Muscle of leg (tissue), 11 donors: ENCODE measurements around the gene TGFBR3. TPM values are rescaled to one million over a fixed set of nuclear protein-coding genes. Genes with fewer than 3 reads are reported as not detected.

Source experiments
- DNase-seq: peaks from one replicate; pipeline ENCODE4 v3.0.0; 2013
- H3K27ac ChIP-seq: one replicate; pipeline ENCODE4 v1.5.1; 2013; ENCODE audit warnings: mild to moderate bottlenecking, low read length, control low read depth
- H3K27me3 ChIP-seq: one replicate; pipeline ENCODE4 v1.6.1; 2013; ENCODE audit warnings: low read length; ENCODE audit not compliant: control insufficient read depth, insufficient read depth
- H3K36me3 ChIP-seq: one replicate; pipeline ENCODE4 v1.6.1; 2013; ENCODE audit warnings: low read length; ENCODE audit not compliant: control insufficient read depth, insufficient read depth
- H3K4me1 ChIP-seq: one replicate; pipeline ENCODE4 v1.6.1; 2013; ENCODE audit warnings: low read length; ENCODE audit not compliant: control insufficient read depth, insufficient read depth
- H3K4me3 ChIP-seq: one replicate; pipeline ENCODE4 v1.5.1; 2013; ENCODE audit warnings: low read length, control low read depth
- H3K9me3 ChIP-seq: replicated peaks from 2 replicates; pipeline ENCODE4 v1.6.1; 2013; ENCODE audit warnings: low read depth, low read length; ENCODE audit not compliant: control insufficient read depth
- WGBS: methylation state at CpG from one replicate; pipeline ENCODE4 v1.1.5; 2013; ENCODE audit warnings: missing lambda C conversion rate; ENCODE audit not compliant: insufficient coverage; 5-methylcytosine and 5-hydroxymethylcytosine counted together
- polyA plus RNA-seq, 8 donors: library from polyadenylated mRNA; unstranded; fragments of 120-200 nt; gene quantifications; one replicate each; pipeline versions ENCODE4 v1.2.1 to v1.2.3, GENCODE V29; 2013; ENCODE audit warnings: inconsistent platforms in 1 of 8, low replicate concordance in 1 of 8; ENCODE audit not compliant: insufficient read length in 8 of 8, insufficient read depth in 1 of 8
- total RNA-seq: library from RNA; stranded (reverse); fragments of 120-200 nt; gene quantifications from one replicate; pipeline ENCODE4 v1.2.4, GENCODE V29; 2013

The TGFBR3 gene
- total and polyA plus RNA-seq, 9 donors = 20.5 to 45.4 (median 25.3) TPM

DNA sequence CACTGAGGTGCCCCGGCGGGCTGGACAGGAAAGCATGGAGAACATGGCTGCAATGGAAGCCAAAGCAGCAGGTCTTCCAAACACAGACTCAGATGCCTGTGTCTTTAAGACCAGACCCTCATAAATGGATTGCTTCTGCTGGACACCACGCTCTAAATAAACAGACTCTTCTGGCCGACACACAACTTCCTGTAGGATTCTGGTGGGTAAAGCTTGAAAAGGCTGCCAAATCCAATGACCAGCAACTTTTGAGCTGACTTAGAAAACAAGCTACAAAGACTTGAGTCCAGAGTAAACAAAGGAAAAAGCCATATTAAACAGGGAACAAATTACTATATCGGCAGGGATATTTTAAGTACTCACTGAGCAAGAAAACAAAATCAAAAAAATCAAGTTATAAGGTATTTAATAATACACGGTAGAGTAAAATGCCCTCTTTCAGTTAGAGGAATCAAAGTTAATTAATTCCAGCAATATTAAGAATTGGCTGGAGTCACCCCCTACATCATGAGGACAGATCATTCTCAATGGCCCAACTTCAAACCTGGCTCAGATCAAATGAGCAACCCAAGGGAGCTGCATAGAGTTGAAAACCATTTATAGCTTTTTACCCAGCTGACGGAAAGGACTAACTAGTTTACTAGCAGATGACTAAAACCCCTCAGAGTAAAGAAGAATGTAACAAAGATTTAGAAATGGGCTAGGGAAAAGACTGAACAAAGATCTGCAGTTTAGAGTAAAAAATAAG is 102.4 kb downstream of the TGFBR3 start:
- H3K9me3 ChIP-seq = no peaks in the 10 kb centered on the region
- H3K36me3 ChIP-seq = peaks cover 5% of the 10 kb centered on the region
- H3K27me3 ChIP-seq = no peaks in the 10 kb centered on the region
- peak; percentile 69 for DNase-seq
- WGBS = 92% methylated on average over 2 of the region's 7 CpGs
- peaks cover 58% of the 10 kb centered on the region for H3K4me1 ChIP-seq
- H3K4me3 ChIP-seq = no peak overlapping the region
- peak overlapping the region; percentile 84 for H3K27ac ChIP-seq

GRCh38 chr1:91781901-91782622 is 103.9 kb downstream of the TGFBR3 start:
- peak overlapping the region; percentile 84 for H3K27ac ChIP-seq
- WGBS = 19% methylated on average over 7 of the region's 10 CpGs
- H3K4me1 ChIP-seq = peaks cover 53% of the 10 kb centered on the region
- H3K4me3 ChIP-seq = no peak overlapping the region
- H3K36me3 ChIP-seq = peaks cover 5% of the 10 kb centered on the region
- H3K9me3 ChIP-seq = no peaks in the 10 kb centered on the region
- no peaks in the 10 kb centered on the region for H3K27me3 ChIP-seq
- peak; percentile 78 for DNase-seq

DNA sequence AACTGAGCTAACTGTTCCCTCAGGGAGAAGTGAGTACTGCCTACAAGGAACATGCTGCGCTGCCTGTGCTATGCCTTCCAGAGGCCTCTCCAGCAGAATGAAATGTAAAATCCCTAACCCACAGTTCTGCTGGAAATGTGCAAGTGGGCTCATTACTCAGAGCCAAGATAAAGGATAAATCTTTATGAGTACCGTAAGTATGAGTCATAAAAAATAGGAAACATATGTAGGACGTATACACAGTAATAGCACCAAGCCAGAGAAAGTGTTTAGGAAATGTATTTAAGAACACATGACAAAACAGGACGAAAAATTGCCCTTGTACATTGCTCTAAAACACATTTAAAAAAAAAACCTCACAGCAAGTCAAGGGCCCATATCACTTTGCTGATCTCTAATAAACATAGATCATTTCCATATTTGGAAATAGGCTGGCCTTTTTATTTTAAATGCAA is 104.6 kb downstream of the TGFBR3 start:
- DNase-seq = peak; percentile 91
- Histone ChIP-seq H3K36me3 (peaks cover 5% of the 10 kb centered on the region), H3K4me1 (peaks cover 59% of the 10 kb centered on the region), H3K4me3 (no peak overlapping the region), H3K9me3 (no peaks in the 10 kb centered on the region), H3K27me3 (no peaks in the 10 kb centered on the region), H3K27ac (peak overlapping the region; percentile 84)
- no CpG with 5 or more reads among the region's 4 CpGs for WGBS

DNA sequence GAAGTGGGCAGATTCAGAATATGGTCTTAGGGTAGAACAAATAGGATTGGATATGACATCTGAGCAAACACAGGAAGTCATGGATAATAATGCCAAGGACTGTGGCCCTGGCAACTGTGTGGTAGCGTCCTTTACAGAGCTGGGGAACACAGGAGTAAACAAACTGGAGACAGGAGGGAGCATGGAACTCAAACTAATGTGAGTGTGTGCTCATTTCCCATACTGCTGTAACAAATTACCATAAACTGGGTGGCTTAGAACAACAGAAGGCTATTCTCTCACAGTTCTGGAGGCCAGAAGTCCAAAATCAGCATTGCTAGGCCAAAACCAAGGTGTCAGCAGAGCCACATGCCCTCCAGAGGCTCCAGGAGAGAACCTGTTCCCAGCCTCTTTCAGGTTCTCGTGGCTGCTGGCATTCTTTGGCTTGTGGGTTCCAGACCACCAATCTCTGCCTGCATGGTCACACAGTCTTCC is 106.4 kb downstream of the TGFBR3 start:
- H3K27ac ChIP-seq = peak overlapping the region; percentile 84
- 96% methylated on average over 2 of the region's 2 CpGs for WGBS

DNA sequence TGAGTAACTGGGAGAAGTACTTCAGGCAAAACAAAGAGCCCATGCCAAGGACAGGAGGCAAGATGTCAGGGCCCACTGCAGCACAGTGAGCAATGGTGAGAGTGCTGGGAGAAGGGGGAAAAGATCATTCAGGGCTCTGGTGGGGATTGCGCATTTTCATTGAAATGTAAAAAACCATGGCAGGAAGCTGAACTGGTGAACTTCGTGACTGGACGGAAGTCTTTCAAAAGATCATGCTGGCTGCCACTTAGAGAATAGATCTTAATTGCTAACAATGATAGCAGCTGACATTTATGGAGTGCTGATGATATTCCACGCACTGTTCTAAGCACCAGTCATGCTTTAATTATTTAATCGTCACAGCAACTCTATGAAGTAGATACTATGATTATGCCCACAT is 107.0 kb downstream of the TGFBR3 start:
- Histone ChIP-seq H3K27me3 (no peaks in the 10 kb centered on the region), H3K36me3 (peaks cover 11% of the 10 kb centered on the region), H3K27ac (peak overlapping the region; percentile 84), H3K4me1 (peaks cover 57% of the 10 kb centered on the region), H3K9me3 (no peaks in the 10 kb centered on the region), H3K4me3 (no peak overlapping the region)
- DNase-seq = no peak
- 88% methylated on average over 3 of the region's 5 CpGs for WGBS

More for the DNA sequence above, 106.4 kb downstream of the TGFBR3 start:
- H3K4me1 ChIP-seq = peaks cover 62% of the 10 kb centered on the region
- no peaks in the 10 kb centered on the region for H3K27me3 ChIP-seq
- DNase-seq = peak; percentile 71
- no peaks in the 10 kb centered on the region for H3K9me3 ChIP-seq
- H3K36me3 ChIP-seq = peaks cover 11% of the 10 kb centered on the region
- no peak overlapping the region for H3K4me3 ChIP-seq

DNA sequence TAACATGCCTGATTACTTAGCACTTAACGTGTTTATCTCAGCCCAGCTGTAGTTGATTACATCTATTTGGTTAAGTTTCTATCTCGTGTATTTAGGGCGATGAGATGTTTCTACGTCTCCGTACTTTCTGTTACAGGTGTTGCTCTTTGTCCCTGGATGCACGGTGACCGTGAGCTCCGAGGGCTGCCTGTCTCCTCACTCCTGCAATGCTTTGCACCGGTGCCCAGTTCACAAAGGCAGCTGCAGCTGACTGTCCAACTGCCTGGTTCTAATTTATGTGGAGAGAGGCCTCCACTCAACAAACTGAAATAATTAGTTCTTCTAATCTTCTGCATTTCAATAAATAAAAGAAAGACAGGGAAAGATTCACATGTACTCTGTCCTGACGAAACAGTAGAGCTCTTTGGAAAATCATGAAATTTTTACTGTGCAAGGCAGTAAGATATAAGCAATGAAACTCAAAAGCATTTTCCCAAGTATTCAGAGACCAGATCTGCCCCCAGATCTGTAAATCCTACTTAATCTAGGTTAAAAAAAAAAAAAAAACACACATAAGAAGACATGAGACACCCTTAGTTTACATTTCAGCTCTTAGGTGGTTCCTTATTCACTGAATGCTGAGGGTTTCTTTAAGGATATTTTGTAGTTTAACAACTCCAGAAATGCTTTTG is 108.2 kb downstream of the TGFBR3 start:
- WGBS = 32% methylated on average over 4 of the region's 10 CpGs

DNA sequence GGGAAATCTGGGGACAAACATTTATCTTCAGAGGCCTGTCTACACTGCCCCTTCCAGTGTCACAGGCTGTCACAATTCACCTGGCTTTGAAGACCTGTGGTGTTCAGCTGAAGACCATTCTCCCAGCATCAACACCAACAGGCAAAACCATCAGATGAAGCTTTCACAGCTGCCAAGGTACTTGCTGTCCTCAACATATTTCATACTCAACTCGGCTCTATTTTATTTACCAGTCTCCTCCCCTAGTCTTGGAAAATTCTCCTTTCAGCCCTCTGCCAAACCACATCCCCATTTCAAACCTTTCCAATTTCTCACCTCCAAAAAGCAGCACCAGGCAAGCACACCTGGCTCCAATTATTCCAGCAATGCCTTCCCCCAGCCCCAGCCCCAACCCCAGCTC is 108.8 kb downstream of the TGFBR3 start:
- 50% methylated on average over 1 of the region's 1 CpG for WGBS
- Histone ChIP-seq H3K27ac (no peak overlapping the region), H3K9me3 (no peaks in the 10 kb centered on the region), H3K27me3 (no peaks in the 10 kb centered on the region), H3K36me3 (peaks cover 6% of the 10 kb centered on the region), H3K4me1 (peaks cover 42% of the 10 kb centered on the region), H3K4me3 (no peak overlapping the region)
- DNase-seq = no peak

More for the DNA sequence above, 108.2 kb downstream of the TGFBR3 start:
- DNase-seq = peak; percentile 56
- peaks cover 48% of the 10 kb centered on the region for H3K4me1 ChIP-seq
- peak overlapping the region; percentile 57 for H3K27ac ChIP-seq
- H3K4me3 ChIP-seq = no peak overlapping the region
- H3K9me3 ChIP-seq = no peaks in the 10 kb centered on the region
- H3K36me3 ChIP-seq = peaks cover 6% of the 10 kb centered on the region
- no peaks in the 10 kb centered on the region for H3K27me3 ChIP-seq

DNA sequence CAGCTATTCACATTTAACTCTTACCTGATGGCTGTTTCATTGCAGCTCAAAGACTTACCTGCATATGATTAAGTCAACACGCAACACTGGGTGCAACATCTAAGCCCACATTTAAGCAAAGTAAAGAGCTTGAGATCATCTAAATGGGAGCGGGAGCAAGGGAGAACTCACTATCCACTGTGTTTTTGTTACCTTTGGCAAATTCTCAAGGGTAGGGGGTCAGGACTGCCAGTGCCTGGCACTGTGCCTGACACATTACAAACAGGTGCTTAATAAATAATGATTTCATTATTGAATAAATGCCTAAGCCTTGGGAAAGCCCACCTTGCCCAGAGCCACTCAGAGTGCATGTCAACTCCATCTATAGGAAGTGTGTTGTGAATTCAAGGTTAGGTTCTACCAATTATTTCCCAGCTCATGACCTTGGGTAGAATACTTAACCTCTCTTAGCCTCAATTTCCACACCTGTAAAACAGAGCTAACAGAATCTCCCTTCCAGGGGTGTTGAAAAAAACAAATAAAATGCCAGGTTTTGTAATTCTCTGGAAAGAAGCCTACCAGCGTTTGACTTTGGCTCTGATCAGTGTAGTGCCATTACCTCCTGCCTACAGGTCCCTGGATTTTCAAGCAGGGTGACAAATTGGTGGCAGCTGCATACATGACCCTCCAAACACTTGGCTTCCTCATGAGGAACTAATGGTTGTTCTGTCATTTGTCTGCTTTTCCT is 109.7 kb downstream of the TGFBR3 start:
- no peak overlapping the region for H3K27ac ChIP-seq
- H3K9me3 ChIP-seq = no peaks in the 10 kb centered on the region
- H3K36me3 ChIP-seq = peaks cover 6% of the 10 kb centered on the region
- WGBS = 100% methylated on average over 1 of the region's 3 CpGs
- no peaks in the 10 kb centered on the region for H3K27me3 ChIP-seq
- no peak overlapping the region for H3K4me3 ChIP-seq
- no peak for DNase-seq
- H3K4me1 ChIP-seq = peaks cover 38% of the 10 kb centered on the region

GRCh38 chr1:91775227-91775626 is 110.7 kb downstream of the TGFBR3 start:
- Histone ChIP-seq H3K27me3 (no peaks in the 10 kb centered on the region), H3K36me3 (peaks cover 6% of the 10 kb centered on the region), H3K27ac (no peak overlapping the region), H3K9me3 (no peaks in the 10 kb centered on the region), H3K4me3 (no peak overlapping the region), H3K4me1 (peaks cover 33% of the 10 kb centered on the region)
- DNase-seq = no peak
- 90% methylated on average over 6 of the region's 6 CpGs for WGBS
